ENCODE measurements around the gene TP53I3.

TP53I3 gene

DNA sequence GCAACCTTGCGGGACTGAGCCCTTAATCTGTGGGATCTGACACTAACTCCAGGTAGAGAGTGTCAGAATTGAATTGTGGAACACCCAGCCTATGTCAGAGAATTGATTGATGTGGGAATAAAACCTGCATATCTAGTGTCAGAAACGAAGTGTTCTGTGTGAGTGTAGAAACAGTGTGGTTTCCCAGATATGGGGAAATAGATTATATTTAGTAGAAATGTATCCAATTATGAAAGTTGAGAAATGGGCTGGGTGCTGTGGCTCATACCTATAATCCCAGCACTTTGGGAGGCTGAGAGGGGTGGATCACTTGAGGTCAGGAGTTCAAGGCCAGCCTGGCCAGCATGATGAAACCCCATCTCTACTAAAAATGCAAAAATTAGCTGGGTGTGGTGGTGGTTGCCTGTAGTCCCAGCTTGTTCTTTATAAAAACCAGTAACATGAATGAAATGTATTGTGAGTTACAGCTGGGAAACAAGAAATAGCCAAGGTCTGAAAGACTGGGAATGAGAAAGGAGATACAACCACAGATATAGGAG is 4.3 kb upstream of the TP53I3 start:
- no peak overlapping the region for H3K9ac ChIP-seq (ENCODE audit: low read depth, low read length)
- H3K4me3 ChIP-seq (ENCODE audit: low read depth, low read length): no peak overlapping the region
- no peaks in the 10 kb centered on the region for H3K9me3 ChIP-seq (ENCODE audit: control insufficient read depth, insufficient read depth, low read length)
- H3K4me1 ChIP-seq (ENCODE audit: control insufficient read depth, insufficient read depth, low read length): no peaks in the 10 kb centered on the region
- no peaks in the 10 kb centered on the region for H3K36me3 ChIP-seq (ENCODE audit: control insufficient read depth, insufficient read depth, low read length)
- H3K27me3 ChIP-seq (ENCODE audit: control insufficient read depth, insufficient read depth, low read length): no peaks in the 10 kb centered on the region

- no peaks in the 10 kb centered on the region for H3K9me3 ChIP-seq (ENCODE audit: control insufficient read depth, insufficient read depth, low read length)
- peaks cover 7% of the 10 kb centered on the region for H3K4me1 ChIP-seq (ENCODE audit: control insufficient read depth, insufficient read depth, low read length)
- no peak overlapping the region for H3K4me3 ChIP-seq (ENCODE audit: low read depth, low read length)
- H3K27me3 ChIP-seq (ENCODE audit: control insufficient read depth, insufficient read depth, low read length): no peaks in the 10 kb centered on the region
- H3K9ac ChIP-seq (ENCODE audit: low read depth, low read length): no peak overlapping the region
- peaks cover 10% of the 10 kb centered on the region for H3K36me3 ChIP-seq (ENCODE audit: control insufficient read depth, insufficient read depth, low read length)
Measured at GRCh38 chr2:24087032-24087431, 2.4 kb upstream of the TP53I3 start.

- Histone ChIP-seq H3K9me3 (ENCODE audit: control insufficient read depth, insufficient read depth, low read length) (no peaks in the 10 kb centered on the region), H3K36me3 (ENCODE audit: control insufficient read depth, insufficient read depth, low read length) (peaks cover 13% of the 10 kb centered on the region), H3K27me3 (ENCODE audit: control insufficient read depth, insufficient read depth, low read length) (no peaks in the 10 kb centered on the region), H3K9ac (ENCODE audit: low read depth, low read length) (no peak overlapping the region), H3K4me1 (ENCODE audit: control insufficient read depth, insufficient read depth, low read length) (peaks cover 7% of the 10 kb centered on the region), H3K4me3 (ENCODE audit: low read depth, low read length) (no peak overlapping the region)
Measured at GRCh38 chr2:24086241-24086640, 1.6 kb upstream of the TP53I3 start.

GRCh38 chr2:24085200-24085489 is 511 bp upstream of the TP53I3 start:
- Histone ChIP-seq H3K4me3 (ENCODE audit: low read depth, low read length) (peak overlapping the region; percentile 92), H3K36me3 (ENCODE audit: control insufficient read depth, insufficient read depth, low read length) (peaks cover 13% of the 10 kb centered on the region), H3K9me3 (ENCODE audit: control insufficient read depth, insufficient read depth, low read length) (no peaks in the 10 kb centered on the region), H3K27me3 (ENCODE audit: control insufficient read depth, insufficient read depth, low read length) (no peaks in the 10 kb centered on the region), H3K9ac (ENCODE audit: low read depth, low read length) (peak overlapping the region; percentile 88), H3K4me1 (ENCODE audit: control insufficient read depth, insufficient read depth, low read length) (peaks cover 7% of the 10 kb centered on the region)

DNA sequence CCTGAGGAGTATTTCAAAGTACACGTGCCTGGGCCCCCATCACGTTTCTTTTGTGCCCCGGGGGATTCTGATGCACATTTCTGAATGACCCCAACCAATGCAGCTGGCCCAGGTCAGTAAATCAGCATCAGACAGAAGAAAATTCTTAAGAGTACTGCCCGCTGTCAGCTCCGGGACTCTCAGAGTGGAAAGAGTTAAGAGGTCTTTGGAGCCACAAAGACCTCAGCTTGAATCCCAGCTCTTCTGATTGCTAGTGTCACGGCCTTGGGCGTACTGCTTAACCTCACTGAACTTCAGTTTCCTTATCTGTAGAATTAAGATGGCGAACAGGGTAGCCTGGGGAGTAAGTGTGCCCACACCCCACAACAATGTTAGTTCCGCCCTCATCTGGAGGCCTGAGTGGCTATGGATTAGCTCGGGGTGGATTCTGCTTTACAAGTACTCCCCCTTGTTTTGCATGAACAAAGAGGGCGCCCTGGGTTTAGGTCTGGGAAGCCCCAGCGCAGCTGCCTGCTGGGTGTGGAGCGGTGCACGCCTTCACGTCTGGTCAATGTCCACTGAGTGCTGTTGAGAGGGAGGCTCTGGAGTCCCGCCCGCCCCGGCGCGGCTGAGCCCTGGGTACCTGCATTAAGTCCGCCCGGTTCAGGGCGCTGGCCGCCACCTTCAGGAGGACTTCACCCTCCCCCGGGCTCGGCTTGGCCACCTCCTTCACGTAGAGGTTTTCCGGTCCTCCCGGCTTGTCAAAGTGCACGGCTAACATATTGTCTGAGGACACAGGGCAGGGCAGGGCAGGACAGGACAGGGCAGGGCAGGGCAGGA is 858 bp downstream of the TP53I3 start:
- peaks cover 13% of the 10 kb centered on the region for H3K36me3 ChIP-seq (ENCODE audit: control insufficient read depth, insufficient read depth, low read length)
- peak overlapping the region; percentile 79 for H3K9ac ChIP-seq (ENCODE audit: low read depth, low read length)
- H3K4me3 ChIP-seq (ENCODE audit: low read depth, low read length): peak overlapping the region; percentile 92
- H3K4me1 ChIP-seq (ENCODE audit: control insufficient read depth, insufficient read depth, low read length): peaks cover 7% of the 10 kb centered on the region
- no peaks in the 10 kb centered on the region for H3K9me3 ChIP-seq (ENCODE audit: control insufficient read depth, insufficient read depth, low read length)
- H3K27me3 ChIP-seq (ENCODE audit: control insufficient read depth, insufficient read depth, low read length): no peaks in the 10 kb centered on the region

DNA sequence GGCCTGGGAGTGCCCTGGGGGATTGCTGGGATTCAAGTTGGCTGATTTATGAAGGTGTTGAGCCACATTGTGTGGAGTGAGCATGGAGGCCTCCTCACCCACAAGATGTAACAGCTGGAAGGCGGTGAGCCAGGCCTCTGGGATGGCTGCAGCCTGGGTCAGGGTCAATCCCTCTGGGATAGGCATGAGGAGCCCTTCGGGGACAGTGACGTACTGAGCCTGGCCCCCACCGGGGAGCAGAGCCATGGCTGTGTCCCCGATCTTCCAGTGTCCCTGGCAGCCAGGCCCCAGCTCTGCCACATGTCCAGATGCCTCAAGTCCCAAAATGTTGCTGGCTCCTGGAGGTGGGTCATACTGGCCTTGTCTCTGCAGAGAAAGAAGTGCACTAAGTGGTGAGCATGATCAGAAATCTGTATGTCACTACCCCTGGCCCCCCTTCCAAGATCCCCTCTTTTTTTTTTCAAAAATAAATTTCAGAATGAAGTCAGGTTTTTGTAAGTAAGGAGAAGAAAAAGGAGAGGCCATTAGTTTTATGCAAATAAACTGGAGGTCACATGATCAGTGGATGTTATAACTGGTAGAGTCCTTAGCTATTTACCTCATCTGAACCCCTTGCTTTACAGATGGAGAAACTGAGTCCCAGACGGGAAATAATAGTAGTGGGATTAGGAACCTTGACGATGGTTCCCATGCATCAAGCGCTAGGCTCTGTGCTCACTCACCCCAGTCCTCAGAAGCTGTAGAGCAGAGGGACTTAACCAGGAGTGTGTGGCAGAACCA is 1.7 kb downstream of the TP53I3 start:
- peak overlapping the region; percentile 92 for H3K4me3 ChIP-seq (ENCODE audit: low read depth, low read length)

DNA sequence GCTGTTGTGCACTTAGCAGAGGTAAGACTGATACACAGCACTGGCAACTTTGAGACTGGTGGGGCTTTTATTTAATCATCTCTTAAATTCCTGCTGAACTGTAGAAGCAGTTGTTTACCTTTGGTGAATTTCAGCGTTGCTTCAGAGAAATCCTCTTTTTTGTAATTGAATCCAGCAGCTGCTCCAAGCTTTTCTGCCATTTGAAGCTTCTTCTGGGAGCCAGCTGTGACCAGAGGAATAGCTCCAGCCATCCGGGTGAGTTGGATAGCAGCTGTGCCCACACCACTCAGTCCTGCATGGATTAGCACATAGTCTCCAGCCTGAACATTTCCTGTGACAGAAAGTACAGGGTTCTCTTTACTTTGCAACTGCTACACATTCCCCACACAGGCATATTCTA is 3.9 kb downstream of the TP53I3 start:
- peaks cover 13% of the 10 kb centered on the region for H3K36me3 ChIP-seq (ENCODE audit: control insufficient read depth, insufficient read depth, low read length)
- no peaks in the 10 kb centered on the region for H3K9me3 ChIP-seq (ENCODE audit: control insufficient read depth, insufficient read depth, low read length)
- H3K27me3 ChIP-seq (ENCODE audit: control insufficient read depth, insufficient read depth, low read length): no peaks in the 10 kb centered on the region
- H3K9ac ChIP-seq (ENCODE audit: low read depth, low read length): no peak overlapping the region
- no peak overlapping the region for H3K4me3 ChIP-seq (ENCODE audit: low read depth, low read length)
- peaks cover 7% of the 10 kb centered on the region for H3K4me1 ChIP-seq (ENCODE audit: control insufficient read depth, insufficient read depth, low read length)

More for the DNA sequence above, 1.7 kb downstream of the TP53I3 start:
- H3K36me3 ChIP-seq (ENCODE audit: control insufficient read depth, insufficient read depth, low read length): peaks cover 13% of the 10 kb centered on the region
- H3K9ac ChIP-seq (ENCODE audit: low read depth, low read length): peak overlapping the region; percentile 79
- no peaks in the 10 kb centered on the region for H3K27me3 ChIP-seq (ENCODE audit: control insufficient read depth, insufficient read depth, low read length)
- H3K9me3 ChIP-seq (ENCODE audit: control insufficient read depth, insufficient read depth, low read length): no peaks in the 10 kb centered on the region
- H3K4me1 ChIP-seq (ENCODE audit: control insufficient read depth, insufficient read depth, low read length): peaks cover 7% of the 10 kb centered on the region

- Histone ChIP-seq H3K27me3 (ENCODE audit: control insufficient read depth, insufficient read depth, low read length) (no peaks in the 10 kb centered on the region), H3K9ac (ENCODE audit: low read depth, low read length) (peak overlapping the region; percentile 71), H3K4me3 (ENCODE audit: low read depth, low read length) (peak overlapping the region; percentile 75), H3K9me3 (ENCODE audit: control insufficient read depth, insufficient read depth, low read length) (no peaks in the 10 kb centered on the region), H3K4me1 (ENCODE audit: control insufficient read depth, insufficient read depth, low read length) (peaks cover under 1% of the 10 kb centered on the region), H3K36me3 (ENCODE audit: control insufficient read depth, insufficient read depth, low read length) (peaks cover 15% of the 10 kb centered on the region)
Measured at GRCh38 chr2:24077879-24078278, 6.8 kb downstream of the TP53I3 start.

DNA sequence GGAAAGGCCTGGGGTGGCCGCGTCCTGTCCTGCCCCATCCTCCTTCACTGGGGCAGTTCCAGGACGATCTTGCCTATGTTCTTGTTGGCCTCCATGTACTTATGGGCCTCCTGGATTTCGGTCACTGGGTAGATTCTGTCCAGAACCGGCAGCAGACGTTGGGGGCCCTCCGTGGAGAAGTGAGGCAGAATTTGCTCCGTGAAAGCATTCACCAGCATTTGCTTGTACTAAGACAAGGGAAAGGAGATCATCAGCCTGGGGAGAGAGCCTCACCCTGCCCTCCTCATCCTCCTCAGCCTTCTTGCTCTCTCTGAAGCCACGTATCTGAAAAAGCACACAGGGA is 7.1 kb downstream of the TP53I3 start:
- H3K36me3 ChIP-seq (ENCODE audit: control insufficient read depth, insufficient read depth, low read length): peaks cover 13% of the 10 kb centered on the region

DNA sequence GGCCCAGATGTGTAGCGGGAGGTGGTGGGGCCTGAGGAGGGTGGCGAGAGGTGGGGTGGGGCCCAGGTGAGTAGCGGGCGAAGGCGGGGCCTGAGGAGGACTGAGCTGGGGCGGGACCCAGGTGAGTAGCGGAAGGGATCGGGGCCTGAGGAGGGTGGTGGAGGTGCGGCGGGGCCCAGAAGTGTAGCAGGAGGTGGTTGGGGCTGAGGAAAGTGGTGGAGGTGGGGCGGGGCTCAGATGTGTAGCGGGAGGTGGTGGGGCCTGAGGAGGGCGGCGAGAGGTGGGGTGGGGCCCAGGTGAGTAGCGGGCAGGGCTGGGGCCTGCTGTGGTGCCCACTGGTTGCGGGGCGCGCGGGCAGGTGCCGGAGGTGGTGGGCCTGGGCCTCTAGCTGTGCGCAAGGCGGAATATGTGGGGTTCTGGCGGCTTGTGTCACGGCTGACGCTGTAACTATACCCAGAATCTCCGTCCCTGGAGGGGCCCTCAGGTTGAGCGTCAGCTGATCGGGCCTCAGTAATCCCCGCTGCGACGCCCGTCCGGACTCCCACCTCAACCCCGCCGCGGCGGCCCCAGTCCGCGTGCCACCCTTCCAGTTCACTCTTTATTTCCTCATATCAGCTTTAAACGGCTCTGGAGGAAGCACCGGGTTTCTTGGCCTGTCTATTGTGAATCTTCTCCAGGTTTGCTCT is 7.6 kb downstream of the TP53I3 start:
- H3K9me3 ChIP-seq (ENCODE audit: control insufficient read depth, insufficient read depth, low read length): no peaks in the 10 kb centered on the region

More for the DNA sequence above, 7.1 kb downstream of the TP53I3 start:
- Histone ChIP-seq H3K9ac (ENCODE audit: low read depth, low read length) (peak overlapping the region; percentile 71), H3K9me3 (ENCODE audit: control insufficient read depth, insufficient read depth, low read length) (no peaks in the 10 kb centered on the region), H3K4me3 (ENCODE audit: low read depth, low read length) (peak overlapping the region; percentile 75), H3K27me3 (ENCODE audit: control insufficient read depth, insufficient read depth, low read length) (no peaks in the 10 kb centered on the region), H3K4me1 (ENCODE audit: control insufficient read depth, insufficient read depth, low read length) (no peaks in the 10 kb centered on the region)

DNA sequence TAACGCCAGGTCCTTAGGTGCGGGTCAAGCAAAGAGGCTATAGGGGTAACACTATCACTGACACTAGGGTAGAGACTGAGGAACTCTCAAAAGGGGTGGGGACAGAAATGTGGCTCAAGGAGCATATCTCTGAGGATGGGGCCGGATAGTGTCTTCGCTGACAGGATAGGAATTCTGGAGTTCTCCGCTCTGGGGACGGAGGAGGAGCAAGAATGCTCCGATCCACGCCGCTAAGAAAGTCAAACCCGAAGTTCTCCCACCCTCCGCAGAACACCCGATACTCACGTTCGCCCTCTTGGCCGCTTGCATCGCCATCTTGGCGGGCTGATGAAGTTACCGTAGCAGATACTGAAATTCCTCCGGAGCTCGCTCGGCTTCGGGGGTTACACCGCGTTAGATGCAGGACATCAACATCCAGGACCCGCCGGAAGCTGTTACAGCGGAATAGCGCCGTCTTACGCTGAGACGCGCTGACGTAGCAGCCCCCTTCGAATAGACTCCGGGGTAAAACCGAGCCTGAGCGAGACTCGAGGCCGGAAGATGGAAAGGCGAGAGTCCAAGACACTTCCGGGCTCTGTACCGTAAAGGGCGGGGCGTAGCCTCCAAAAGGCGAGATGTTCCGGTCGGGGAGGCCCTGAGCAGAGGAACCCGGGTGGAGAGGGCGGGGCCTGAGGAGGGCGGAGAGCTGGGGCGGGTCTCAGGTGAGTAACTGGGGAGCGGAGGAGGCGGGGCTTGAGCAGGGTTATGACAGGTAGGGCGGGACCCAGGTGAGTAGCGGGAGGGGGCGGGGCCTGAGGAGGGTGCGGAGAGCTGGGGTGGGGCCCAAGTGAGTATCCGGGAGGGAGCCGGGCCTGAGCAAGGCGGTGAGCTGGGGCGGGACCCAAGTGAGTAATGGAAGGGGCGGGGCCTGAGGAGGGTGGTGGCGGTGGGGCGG is 8.5 kb downstream of the TP53I3 start, which contains the start of gene SF3B6:
TSS of gene SF3B6 (minus strand) at position 412 of the 934 bp plus-strand sequence. CDS start at position 315, 97 bp downstream.
- Histone ChIP-seq H3K9me3 (ENCODE audit: control insufficient read depth, insufficient read depth, low read length) (no peaks in the 10 kb centered on the region), H3K4me1 (ENCODE audit: control insufficient read depth, insufficient read depth, low read length) (no peaks in the 10 kb centered on the region), H3K9ac (ENCODE audit: low read depth, low read length) (peak within 1 kb of the TSS; percentile 96), H3K4me3 (ENCODE audit: low read depth, low read length) (peak within 1 kb of the TSS; percentile 100), H3K36me3 (ENCODE audit: control insufficient read depth, insufficient read depth, low read length) (peaks cover 6% of the 10 kb centered on the region), H3K27me3 (ENCODE audit: control insufficient read depth, insufficient read depth, low read length) (no peaks in the 10 kb centered on the region)

More for the DNA sequence above, 7.6 kb downstream of the TP53I3 start:
- H3K4me3 ChIP-seq (ENCODE audit: low read depth, low read length): peak overlapping the region; percentile 75
- H3K9ac ChIP-seq (ENCODE audit: low read depth, low read length): peak overlapping the region; percentile 71
- H3K4me1 ChIP-seq (ENCODE audit: control insufficient read depth, insufficient read depth, low read length): no peaks in the 10 kb centered on the region
- H3K27me3 ChIP-seq (ENCODE audit: control insufficient read depth, insufficient read depth, low read length): no peaks in the 10 kb centered on the region
- peaks cover 8% of the 10 kb centered on the region for H3K36me3 ChIP-seq (ENCODE audit: control insufficient read depth, insufficient read depth, low read length)

All from iPS-15b (cell line).